Thymus (tissue), 11 donors: ENCODE measurements around the gene POLRMT. TPM values are rescaled to one million over a fixed set of nuclear protein-coding genes. Genes with fewer than 3 reads are reported as not detected.

ENCODE experiments used
- DNase-seq, 9 donors: peaks; one replicate each; pipeline ENCODE4 v3.0.0-alpha.2; 2013; ENCODE audit warnings: low spot score in 9 of 9, low read depth in 6 of 9, missing footprints in 1 of 9
- H3K27ac ChIP-seq, 2 donors: one replicate each; pipeline ENCODE4 v1.5.1; 2013; ENCODE audit warnings: control low read depth in 1 of 2, low read depth in 1 of 2, low read length in 1 of 2, mild to moderate bottlenecking in 1 of 2, moderate library complexity in 1 of 2
- H3K27me3 ChIP-seq, 2 donors: one replicate each; pipeline ENCODE4 v1.5.1; 2013; ENCODE audit warnings: low read length in 1 of 2; ENCODE audit not compliant: control insufficient read depth in 2 of 2, insufficient read depth in 1 of 2
- H3K36me3 ChIP-seq, 2 donors: one replicate each; pipeline ENCODE4 v1.5.1; 2013; ENCODE audit warnings: low read length in 1 of 2, mild to moderate bottlenecking in 1 of 2, moderate library complexity in 1 of 2; ENCODE audit not compliant: control insufficient read depth in 2 of 2, insufficient read depth in 2 of 2
- H3K4me1 ChIP-seq, 2 donors: one replicate each; pipeline ENCODE4 v1.5.1; 2013; ENCODE audit warnings: low read length in 2 of 2; ENCODE audit not compliant: control insufficient read depth in 2 of 2, insufficient read depth in 2 of 2
- H3K4me3 ChIP-seq, 2 donors: one replicate each; pipeline ENCODE4 v1.5.1; 2013; ENCODE audit warnings: low read length in 2 of 2, control low read depth in 1 of 2, mild to moderate bottlenecking in 1 of 2
- H3K9me3 ChIP-seq, 2 donors: one replicate each; pipeline ENCODE4 v1.5.1; 2013; ENCODE audit warnings: low read length in 1 of 2, mild to moderate bottlenecking in 1 of 2; ENCODE audit not compliant: control insufficient read depth in 2 of 2, insufficient read depth in 1 of 2
- WGBS: extraction: QIAGEN DNeasy Blood & Tissue Kit; methylation state at CpG from one replicate; pipeline ENCODE4 v1.1.7; 2013; 5-methylcytosine and 5-hydroxymethylcytosine counted together
- polyA plus RNA-seq: library from polyadenylated mRNA; stranded (reverse); fragments of 200-250 nt; gene quantifications from one replicate; pipeline ENCODE4 v1.2.3, GENCODE V29; 2013
- total RNA-seq: library from RNA; stranded (reverse); fragments of 120-200 nt; gene quantifications from one replicate; pipeline ENCODE4 v1.2.4, GENCODE V29; 2013
- donor health status: healthy.

The POLRMT gene
- total and polyA plus RNA-seq, 2 donors = 37.0 to 130 TPM

DNA sequence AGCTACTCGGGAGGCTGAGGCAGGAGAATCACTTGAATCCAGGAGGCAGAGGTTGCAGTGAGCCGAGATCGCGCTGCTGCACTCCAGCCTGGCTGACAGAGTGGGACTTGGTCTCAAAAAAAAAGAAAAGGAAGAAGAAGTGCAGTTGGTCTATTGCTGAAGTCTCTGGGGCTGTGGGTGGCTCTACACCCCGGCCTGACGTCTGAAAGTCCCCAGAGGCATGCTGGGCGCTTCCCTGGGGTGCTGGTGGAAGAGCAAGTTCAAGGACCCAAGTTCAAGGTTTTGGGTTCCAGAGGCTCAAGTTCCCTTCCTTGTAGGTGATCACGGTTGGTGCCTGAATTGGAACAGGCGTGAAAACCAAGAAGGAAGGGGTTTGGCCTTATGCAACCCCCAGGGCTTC is 39.8 kb downstream of the POLRMT start:
- Histone ChIP-seq H3K4me1 (peaks cover 0 to 4% of the 10 kb centered on the region in 2 donors), H3K27me3 (peaks cover 42 to 80% of the 10 kb centered on the region in 2 donors), H3K27ac (no peak overlapping the region)

DNA sequence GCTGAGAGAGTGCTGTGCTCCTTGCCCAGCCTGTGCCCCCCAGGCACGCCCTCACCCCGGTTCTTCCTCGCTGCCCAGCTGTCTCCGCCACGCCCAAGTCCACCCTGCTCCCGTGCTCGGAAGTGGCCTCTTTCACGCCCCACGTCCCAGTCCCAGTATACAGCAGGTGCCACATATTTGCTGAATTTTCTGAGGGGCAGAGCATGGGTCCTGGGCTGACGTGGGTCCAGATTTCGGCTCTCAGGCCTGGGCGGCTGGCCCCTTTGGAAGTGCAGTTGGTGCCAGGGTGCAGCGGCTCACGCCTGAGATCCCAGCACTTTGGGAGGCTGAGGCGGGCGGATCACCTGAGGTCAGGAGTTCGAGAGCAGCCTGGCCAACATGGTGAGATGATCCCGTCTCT is 40.3 kb downstream of the POLRMT start:
- Histone ChIP-seq H3K36me3 (no peaks in the 10 kb centered on the region), H3K27me3 (peaks cover 47 to 84% of the 10 kb centered on the region in 2 donors), H3K27ac (no peak overlapping the region), H3K4me3 (no peak overlapping the region), H3K4me1 (peaks cover 0 to 4% of the 10 kb centered on the region in 2 donors), H3K9me3 (peaks cover 0 to 4% of the 10 kb centered on the region in 2 donors)
- 87% methylated on average over 18 of the region's 18 CpGs for WGBS
- DNase-seq = no peak

More for the DNA sequence above, 39.8 kb downstream of the POLRMT start:
- no peak for DNase-seq
- H3K36me3 ChIP-seq = no peaks in the 10 kb centered on the region
- peaks cover 0 to 4% of the 10 kb centered on the region in 2 donors for H3K9me3 ChIP-seq
- H3K4me3 ChIP-seq = no peak overlapping the region
- 71% methylated on average over 9 of the region's 9 CpGs for WGBS

DNA sequence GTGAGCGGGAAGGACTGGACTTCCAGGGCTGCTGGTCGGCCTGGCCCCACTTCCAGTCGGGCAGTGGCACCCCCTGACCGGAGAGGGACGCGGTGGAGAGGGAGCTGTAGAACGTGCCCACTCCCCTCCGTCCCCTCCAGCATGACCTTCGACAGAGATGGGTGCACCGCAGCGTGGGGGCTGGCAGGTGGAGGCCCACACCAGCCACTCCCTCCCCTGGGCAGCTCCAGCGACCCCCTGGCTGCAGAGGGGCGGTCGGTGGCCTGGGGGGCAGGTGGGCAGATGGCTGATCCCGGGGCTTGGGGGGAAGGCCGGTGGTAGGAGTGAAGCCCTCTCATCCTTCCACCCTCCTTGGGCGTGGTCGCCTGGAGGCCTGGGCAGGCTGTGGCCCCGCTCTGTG is 41.2 kb downstream of the POLRMT start:
- Histone ChIP-seq H3K27me3 (peaks cover 54 to 92% of the 10 kb centered on the region in 2 donors), H3K4me3 (no peak overlapping the region), H3K4me1 (peaks cover 0 to 4% of the 10 kb centered on the region in 2 donors), H3K9me3 (peaks cover 0 to 4% of the 10 kb centered on the region in 2 donors), H3K36me3 (no peaks in the 10 kb centered on the region), H3K27ac (no peak overlapping the region)
- WGBS = 84% methylated on average over 19 of the region's 19 CpGs
- DNase-seq = no peak

DNA sequence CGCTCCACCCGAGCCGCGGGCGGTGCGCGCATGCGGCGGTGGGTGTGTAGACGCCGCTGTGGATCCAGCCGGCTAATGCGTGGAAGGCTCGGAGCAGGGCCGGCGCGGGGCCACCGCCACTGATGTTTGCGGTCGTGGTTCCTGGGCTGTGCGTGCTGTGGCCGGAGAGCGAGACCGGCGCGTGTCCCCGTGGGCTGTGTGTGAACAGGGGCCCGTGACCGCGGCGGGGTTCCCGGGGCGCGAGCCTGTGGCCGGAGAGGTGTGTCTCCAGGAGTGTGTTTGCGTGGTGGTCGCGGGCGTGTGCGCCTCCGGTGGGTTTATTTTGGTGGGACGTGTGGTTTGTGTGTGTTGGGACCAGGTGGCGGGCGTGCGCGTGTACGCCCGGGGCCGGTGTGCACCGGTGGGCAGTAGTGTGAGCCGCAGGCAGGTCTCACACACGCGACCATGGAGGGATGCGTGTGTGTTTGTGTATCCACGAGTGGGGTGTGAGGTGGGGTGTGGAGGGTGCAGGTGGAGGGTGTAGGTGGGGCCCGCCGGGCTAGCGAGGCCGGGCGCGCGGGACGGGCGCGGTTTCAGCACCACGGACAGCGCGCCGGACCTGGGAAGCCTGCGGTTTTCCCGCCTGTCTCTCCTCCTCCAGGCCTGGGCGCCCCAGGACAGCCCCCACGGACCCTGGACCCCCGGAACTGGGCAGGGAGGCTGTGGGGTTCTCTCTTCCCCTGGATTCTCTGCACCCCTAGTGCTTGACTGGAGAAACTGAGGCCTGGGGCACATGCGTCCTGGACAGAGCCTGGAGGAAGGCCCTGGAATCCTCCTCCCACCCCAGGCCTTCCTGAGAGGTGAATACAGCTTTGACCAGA is 42.0 kb downstream of the POLRMT start:
- no peak overlapping the region for H3K27ac ChIP-seq
- peaks cover 0 to 4% of the 10 kb centered on the region in 2 donors for H3K4me1 ChIP-seq
- no peaks in the 10 kb centered on the region for H3K36me3 ChIP-seq
- H3K27me3 ChIP-seq = peaks cover 61 to 92% of the 10 kb centered on the region in 2 donors
- no peak for DNase-seq
- no peak overlapping the region for H3K4me3 ChIP-seq
- WGBS = 41% methylated on average over 75 of the region's 75 CpGs
- peaks cover 0 to 4% of the 10 kb centered on the region in 2 donors for H3K9me3 ChIP-seq

DNA sequence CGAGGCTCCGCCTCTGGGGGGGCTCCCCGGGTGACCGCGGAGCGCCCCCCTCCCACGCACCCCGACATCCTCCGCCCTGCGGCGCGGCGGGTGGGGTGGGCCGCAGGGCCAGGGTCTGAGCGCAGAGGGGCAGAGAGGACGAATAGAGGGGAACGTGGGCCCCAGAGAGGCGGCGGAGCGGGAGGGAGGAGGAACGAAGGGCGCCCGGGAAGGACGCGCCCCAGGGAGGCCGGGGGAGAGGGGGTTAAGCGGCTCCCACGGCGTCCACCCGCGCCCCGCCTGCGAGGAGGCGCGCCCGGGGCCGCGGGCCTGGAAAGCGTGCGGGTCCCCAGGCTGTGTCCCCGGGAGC is 42.6 kb downstream of the POLRMT start:
- Histone ChIP-seq H3K27ac (no peak overlapping the region), H3K9me3 (peaks cover 0 to 4% of the 10 kb centered on the region in 2 donors), H3K4me1 (peaks cover 0 to 4% of the 10 kb centered on the region in 2 donors), H3K27me3 (peaks cover 60 to 93% of the 10 kb centered on the region in 2 donors), H3K36me3 (no peaks in the 10 kb centered on the region), H3K4me3 (no peak overlapping the region)
- no peak for DNase-seq
- 16% methylated on average over 41 of the region's 41 CpGs for WGBS

DNA sequence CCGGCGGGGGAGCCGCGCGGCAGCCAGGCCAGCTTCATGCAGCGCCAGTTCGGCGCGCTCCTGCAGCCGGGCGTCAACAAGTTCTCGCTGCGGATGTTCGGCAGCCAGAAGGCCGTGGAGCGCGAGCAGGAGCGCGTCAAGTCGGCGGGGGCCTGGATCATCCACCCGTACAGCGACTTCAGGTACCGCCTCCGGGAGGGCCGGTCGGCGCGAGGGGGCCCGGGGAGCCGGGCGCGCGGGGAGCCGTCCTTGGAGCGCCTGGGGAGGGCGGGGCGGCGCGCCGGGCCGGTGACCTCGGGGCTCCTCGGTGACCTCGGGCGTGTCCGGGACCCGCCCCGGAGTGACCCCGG is 43.0 kb downstream of the POLRMT start:
- no peaks in the 10 kb centered on the region for H3K36me3 ChIP-seq
- H3K27me3 ChIP-seq = peaks cover 58 to 93% of the 10 kb centered on the region in 2 donors
- peaks cover 0 to 4% of the 10 kb centered on the region in 2 donors for H3K9me3 ChIP-seq
- peaks cover 0 to 4% of the 10 kb centered on the region in 2 donors for H3K4me1 ChIP-seq
- no peak for DNase-seq
- H3K27ac ChIP-seq = no peak overlapping the region
- 3% methylated on average over 50 of the region's 50 CpGs for WGBS
- peak overlapping the region in 1 of 2 donors; percentile 45 for H3K4me3 ChIP-seq

DNA sequence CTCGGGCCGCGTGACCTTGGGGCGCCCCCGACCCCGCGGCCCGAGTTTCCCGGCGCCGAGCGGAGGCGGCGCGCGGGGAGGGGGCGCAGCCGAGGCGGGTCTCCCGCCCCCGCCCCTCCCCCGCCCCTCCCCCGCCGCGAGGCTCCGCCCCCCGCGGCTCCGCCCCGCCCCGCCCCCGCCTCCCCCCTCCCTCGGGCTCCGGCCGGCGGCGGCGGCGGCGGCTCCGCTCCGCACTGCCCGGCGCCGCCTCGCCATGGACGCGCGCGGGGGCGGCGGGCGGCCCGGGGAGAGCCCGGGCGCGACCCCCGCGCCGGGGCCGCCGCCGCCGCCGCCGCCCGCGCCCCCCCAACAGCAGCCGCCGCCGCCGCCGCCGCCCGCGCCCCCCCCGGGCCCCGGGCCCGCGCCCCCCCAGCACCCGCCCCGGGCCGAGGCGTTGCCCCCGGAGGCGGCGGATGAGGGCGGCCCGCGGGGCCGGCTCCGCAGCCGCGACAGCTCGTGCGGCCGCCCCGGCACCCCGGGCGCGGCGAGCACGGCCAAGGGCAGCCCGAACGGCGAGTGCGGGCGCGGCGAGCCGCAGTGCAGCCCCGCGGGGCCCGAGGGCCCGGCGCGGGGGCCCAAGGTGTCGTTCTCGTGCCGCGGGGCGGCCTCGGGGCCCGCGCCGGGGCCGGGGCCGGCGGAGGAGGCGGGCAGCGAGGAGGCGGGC is 43.5 kb downstream of the POLRMT start, which contains the start of gene HCN2:
TSS of gene HCN2 (plus strand) at position 189 of the 703 bp plus-strand sequence. CDS start at position 254, 65 bp downstream.
- H3K4me3 ChIP-seq = peak within 1 kb of the TSS in 1 of 2 donors; percentile 45
- under 1% methylated on average over 95 of the region's 132 CpGs for WGBS
- peaks cover 0 to 4% of the 10 kb centered on the region in 2 donors for H3K4me1 ChIP-seq
- H3K9me3 ChIP-seq = peaks cover 0 to 4% of the 10 kb centered on the region in 2 donors
- no peak for DNase-seq
- H3K27me3 ChIP-seq = peaks cover 58 to 89% of the 10 kb centered on the region in 2 donors
- H3K36me3 ChIP-seq = no peaks in the 10 kb centered on the region
- no peak within 1 kb of the TSS for H3K27ac ChIP-seq

DNA sequence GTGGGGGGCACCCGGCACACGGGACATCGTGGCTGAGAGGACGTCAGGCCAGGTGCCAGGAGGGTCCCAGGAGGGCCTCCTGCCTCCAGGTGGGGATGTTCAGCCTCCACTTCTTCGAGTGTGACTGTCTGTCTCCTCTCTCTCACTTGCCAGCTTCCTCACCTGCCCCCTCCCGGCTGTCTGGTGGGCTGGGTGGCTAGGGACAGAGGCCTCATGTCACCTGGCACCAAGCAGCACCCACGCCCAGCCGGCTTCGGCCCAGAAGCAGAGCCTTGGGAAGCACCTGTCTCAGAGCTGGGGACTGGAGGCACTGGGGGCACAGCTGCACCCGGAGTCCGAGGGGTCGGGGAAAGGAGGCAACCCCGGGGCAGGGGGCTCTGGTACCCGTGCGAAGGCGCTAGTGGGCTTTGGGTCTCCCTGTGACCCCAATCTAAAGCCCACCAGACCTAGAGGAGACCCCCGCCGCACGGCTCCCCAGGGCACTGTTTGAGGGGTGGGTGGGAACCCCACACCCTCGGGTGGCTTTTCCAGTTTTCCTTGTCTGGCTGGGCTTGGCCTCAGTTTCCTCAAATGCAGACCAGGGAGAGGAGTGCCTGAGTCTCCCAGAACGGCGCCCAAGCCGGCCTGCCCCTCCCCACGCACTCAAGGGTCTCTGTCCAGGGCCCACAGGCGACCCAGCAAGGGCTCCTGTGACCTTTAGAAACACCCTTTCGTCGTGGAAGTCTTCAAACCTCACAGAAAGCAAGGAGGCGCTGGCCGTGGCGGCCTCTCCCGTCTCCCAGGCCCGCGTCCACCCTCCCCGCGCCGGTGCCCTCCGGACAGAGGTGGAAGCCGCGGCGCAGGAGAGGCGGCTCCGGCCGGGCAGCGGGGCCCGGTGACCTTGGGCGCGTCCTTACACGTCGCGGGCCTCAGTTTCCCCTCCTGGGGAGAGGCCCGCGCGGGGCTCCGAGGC is 44.3 kb downstream of the POLRMT start:
- no peak for DNase-seq
- Histone ChIP-seq H3K4me1 (peaks cover 0 to 4% of the 10 kb centered on the region in 2 donors), H3K27ac (no peak overlapping the region), H3K9me3 (peaks cover 0 to 4% of the 10 kb centered on the region in 2 donors), H3K36me3 (no peaks in the 10 kb centered on the region), H3K27me3 (peaks cover 55 to 85% of the 10 kb centered on the region in 2 donors), H3K4me3 (peak overlapping the region in 1 of 2 donors; percentile 45)
- 21% methylated on average over 54 of the region's 54 CpGs for WGBS
